Activated T-helper 2 cell treated with anti-CD3 and anti-CD28 coated beads, Interferon-gamma antibody, Interleukin-2, Interleukin-4, amounts not matched to agents 10 μg/mL and 5 μg/mL and 100 μg/mL, durations not matched to agents 14 hours and 24 hours and 36 hours (primary cell): Measurements from ENCODE around the gene EFCC1. TPM values are rescaled to one million over a fixed set of nuclear protein-coding genes. Genes with fewer than 3 reads are reported as not detected.
A peak's percentile ranks its signal among the peaks of the same experiment; 100 is the strongest.

ENCODE experiments used
- DNase-seq: peaks from one replicate; pipeline ENCODE4 v3.0.0; 2021; ENCODE audit warnings: low spot score
- H3K27ac Mint-ChIP-seq: one replicate; pipeline ENCODE4 v1.8.0; 2021; ENCODE audit warnings: mixed read lengths
- H3K27me3 Mint-ChIP-seq: one replicate; pipeline ENCODE4 v1.8.0; 2021; ENCODE audit warnings: low read depth, mixed read lengths
- H3K36me3 Mint-ChIP-seq: one replicate; pipeline ENCODE4 v1.8.0; 2021; ENCODE audit warnings: low read depth, mixed read lengths
- H3K4me1 Mint-ChIP-seq: one replicate; pipeline ENCODE4 v1.8.0; 2021; ENCODE audit warnings: low read depth, mixed read lengths
- H3K4me3 Mint-ChIP-seq: one replicate; pipeline ENCODE4 v1.8.0; 2021; ENCODE audit warnings: low read depth, mild to moderate bottlenecking, moderate library complexity, mixed read lengths
- H3K9me3 Mint-ChIP-seq: one replicate; pipeline ENCODE4 v1.8.0; 2021; ENCODE audit warnings: mixed read lengths
- intact Hi-C: fragments of 100-400 bp; cut with micrococcal nuclease; formaldehyde crosslinking; loops from one replicate; pipeline ENCODE4 v1.15.1; 2023
- total RNA-seq: library from RNA; stranded (reverse); gene quantifications from 2 replicates; pipeline ENCODE4 v1.2.3, GENCODE V29; 2022

EFCC1 gene
- total RNA-seq, 1 donor from 2014 or later, result 0.32 TPM

DNA sequence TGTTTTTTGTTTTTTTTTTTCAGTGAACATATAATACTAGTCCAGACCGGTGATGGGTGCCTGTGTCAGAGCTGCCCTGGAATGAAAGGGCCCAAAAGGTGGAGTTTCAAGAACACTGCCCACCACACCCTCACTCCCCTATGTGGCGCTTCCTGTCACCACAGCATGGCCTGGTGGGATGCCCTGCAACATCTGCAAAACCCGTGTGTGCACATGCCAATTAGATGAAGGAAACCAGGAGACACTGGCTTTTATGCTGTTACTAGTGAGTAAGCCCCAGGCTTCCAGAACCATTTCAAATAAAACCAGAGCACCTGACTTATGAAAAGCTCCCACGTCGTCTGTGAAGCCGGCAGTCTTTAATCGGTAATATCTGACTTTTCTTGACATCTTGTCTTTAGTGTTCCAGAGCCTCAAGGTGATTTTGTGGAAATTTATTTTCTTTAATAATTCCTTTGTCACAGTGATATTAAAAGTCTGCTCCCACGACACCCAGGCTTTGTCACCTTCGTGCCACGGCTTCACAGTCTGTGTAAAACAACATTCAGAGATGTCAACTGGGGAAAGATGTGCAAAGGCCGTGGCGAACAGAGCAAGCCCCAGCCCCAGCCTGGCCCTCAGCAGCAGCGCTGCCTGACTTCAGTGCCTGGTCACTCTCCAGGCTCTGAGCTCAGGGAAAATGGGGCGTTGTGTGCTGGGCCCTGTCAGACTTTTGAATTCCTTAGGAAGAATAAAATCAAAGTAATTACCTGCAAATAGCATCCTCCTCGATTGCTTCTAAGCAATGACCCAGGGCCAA, 13.6 kb upstream of the EFCC1 start:
- DNase-seq, result no peak
- no peak overlapping the region for H3K27ac Mint-ChIP-seq
- no peaks in the 10 kb centered on the region for H3K36me3 Mint-ChIP-seq
- no peaks in the 10 kb centered on the region for H3K27me3 Mint-ChIP-seq
- H3K4me3 Mint-ChIP-seq, result no peak overlapping the region
- no peaks in the 10 kb centered on the region for H3K9me3 Mint-ChIP-seq
- intact Hi-C loops, result no loop called here
- no peaks in the 10 kb centered on the region for H3K4me1 Mint-ChIP-seq

GRCh38 chr3:128988286-128988685, 12.8 kb upstream of the EFCC1 start:
- Mint-ChIP-seq H3K27ac (no peak overlapping the region), H3K9me3 (no peaks in the 10 kb centered on the region), H3K4me3 (no peak overlapping the region), H3K36me3 (no peaks in the 10 kb centered on the region), H3K4me1 (peaks cover under 1% of the 10 kb centered on the region), H3K27me3 (peaks cover under 1% of the 10 kb centered on the region)
- no peak for DNase-seq
- intact Hi-C loops, result no loop called here

DNA sequence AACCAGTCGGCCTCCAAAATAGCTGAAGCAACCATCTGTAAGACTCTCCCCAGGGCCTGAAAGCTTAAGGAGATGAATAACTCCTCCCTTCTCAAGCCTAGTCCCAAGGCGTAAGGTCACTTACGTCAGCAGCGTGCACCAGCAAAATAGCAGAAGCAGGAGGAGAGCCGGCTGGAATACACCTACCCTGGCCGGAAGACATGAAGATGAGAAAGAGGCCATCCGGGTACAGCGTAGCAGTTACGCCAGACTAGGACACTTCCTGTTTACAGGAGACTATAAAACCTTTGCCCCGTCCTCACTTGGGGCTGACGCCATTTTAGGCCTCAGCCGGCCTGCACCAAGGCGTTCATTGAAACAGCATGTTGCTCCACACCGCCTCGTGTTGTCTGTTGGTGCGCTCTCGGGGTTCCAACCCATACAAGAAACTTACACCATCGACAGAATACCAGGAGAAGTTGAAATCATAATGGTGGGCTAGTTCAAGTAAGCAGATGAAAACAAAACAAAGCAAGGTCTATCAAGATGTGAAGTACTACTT, 9.7 kb upstream of the EFCC1 start:
- intact Hi-C loops, result loop anchor here (10.0 kb wide), 1 partner anchor 507 kb away; no protein-coding TSS in a partner anchor
- H3K27ac Mint-ChIP-seq, result no peak overlapping the region
- no peak overlapping the region for H3K4me3 Mint-ChIP-seq
- no peaks in the 10 kb centered on the region for H3K36me3 Mint-ChIP-seq
- H3K4me1 Mint-ChIP-seq, result peaks cover 20% of the 10 kb centered on the region
- peaks cover 1% of the 10 kb centered on the region for H3K27me3 Mint-ChIP-seq
- DNase-seq, result no peak
- no peaks in the 10 kb centered on the region for H3K9me3 Mint-ChIP-seq

DNA sequence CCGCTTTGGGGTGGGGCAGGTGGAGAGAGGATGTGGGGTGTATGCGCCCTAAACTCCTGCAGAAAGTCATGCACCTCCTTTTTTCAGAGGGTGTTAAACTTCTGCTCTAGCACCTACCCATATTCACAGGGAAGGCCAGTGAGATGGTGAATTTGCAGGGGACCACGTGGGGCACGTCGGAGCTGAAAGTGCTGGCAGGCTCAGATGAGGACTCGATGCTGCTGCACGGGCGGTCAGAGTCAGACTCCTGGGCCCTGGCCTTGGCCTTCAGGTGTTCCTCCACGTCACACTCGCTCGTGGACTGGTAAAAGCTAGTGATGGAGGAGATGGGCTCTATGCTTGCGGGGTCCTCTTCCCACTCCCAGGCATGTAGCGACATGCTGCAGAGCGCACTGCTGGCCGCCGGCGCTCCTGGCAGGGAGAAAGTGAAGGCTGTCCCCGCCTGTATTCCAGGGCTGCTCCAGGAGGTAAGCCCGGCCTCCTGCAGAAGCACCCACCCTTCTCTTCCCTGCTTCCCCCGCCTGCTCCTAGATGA, 8.1 kb upstream of the EFCC1 start:
- no peaks in the 10 kb centered on the region for H3K36me3 Mint-ChIP-seq
- H3K27ac Mint-ChIP-seq, result no peak overlapping the region
- no peak for DNase-seq
- intact Hi-C loops, result loop anchor here (10.0 kb wide), 1 partner anchor 508 kb away; no protein-coding TSS in a partner anchor
- no peaks in the 10 kb centered on the region for H3K9me3 Mint-ChIP-seq
- H3K4me1 Mint-ChIP-seq, result peaks cover 20% of the 10 kb centered on the region
- H3K27me3 Mint-ChIP-seq, result peaks cover 7% of the 10 kb centered on the region
- no peak overlapping the region for H3K4me3 Mint-ChIP-seq

- Mint-ChIP-seq H3K27me3 (peaks cover 9% of the 10 kb centered on the region), H3K4me1 (peaks cover 20% of the 10 kb centered on the region), H3K27ac (no peak within 1 kb of the TSS), H3K36me3 (no peaks in the 10 kb centered on the region), H3K4me3 (peak within 1 kb of the TSS; percentile 63), H3K9me3 (no peaks in the 10 kb centered on the region)
- intact Hi-C loops, result loop anchor here (10.0 kb wide), 1 partner anchor 509 kb away; no protein-coding TSS in a partner anchor
- DNase-seq, result peak; percentile 90
These were observed 7.5 kb upstream of the EFCC1 start, which contains the start of gene CFAP92 for GRCh38 chr3:128993461-128994172. CFAP92 (minus strand) TSS chr3:128994076; CDS start chr3:128993304, 772 bp downstream.

DNA sequence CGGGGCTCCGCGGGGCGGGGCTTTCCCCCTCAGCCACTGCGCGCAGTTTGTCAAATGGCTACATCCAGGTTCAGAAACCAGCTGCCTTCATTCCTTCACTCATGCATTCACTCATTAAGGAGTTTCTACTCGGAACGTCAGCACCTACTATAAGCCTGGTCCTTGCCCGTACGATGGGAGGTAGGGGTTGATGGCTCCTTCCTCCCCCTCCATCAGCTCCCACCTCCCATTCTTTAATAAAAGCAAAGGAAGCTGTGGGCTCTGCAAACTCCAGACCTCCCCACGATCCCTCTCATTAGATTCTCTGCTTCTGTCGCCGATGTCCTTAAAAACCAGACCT, 7.0 kb upstream of the EFCC1 start:
- Mint-ChIP-seq H3K27ac (no peak overlapping the region), H3K4me3 (peak overlapping the region; percentile 63), H3K27me3 (peaks cover 14% of the 10 kb centered on the region), H3K4me1 (peaks cover 20% of the 10 kb centered on the region), H3K9me3 (no peaks in the 10 kb centered on the region), H3K36me3 (no peaks in the 10 kb centered on the region)
- intact Hi-C loops, result loop anchor here (10.0 kb wide), 1 partner anchor 509 kb away; no protein-coding TSS in a partner anchor
- no peak for DNase-seq

- H3K27ac Mint-ChIP-seq, result no peak overlapping the region
- H3K4me1 Mint-ChIP-seq, result peaks cover 20% of the 10 kb centered on the region
- H3K36me3 Mint-ChIP-seq, result no peaks in the 10 kb centered on the region
- no peak for DNase-seq
- H3K27me3 Mint-ChIP-seq, result peaks cover 19% of the 10 kb centered on the region
- H3K4me3 Mint-ChIP-seq, result peak overlapping the region; percentile 63
- H3K9me3 Mint-ChIP-seq, result no peaks in the 10 kb centered on the region
- intact Hi-C loops, result loop anchor here (10.0 kb wide), 1 partner anchor 510 kb away; no protein-coding TSS in a partner anchor
These were observed 6.2 kb upstream of the EFCC1 start for GRCh38 chr3:128994581-128995546.

GRCh38 chr3:128995737-128996136, 5.4 kb upstream of the EFCC1 start:
- H3K9me3 Mint-ChIP-seq, result no peaks in the 10 kb centered on the region
- intact Hi-C loops, result loop anchor here (10.0 kb wide), 1 partner anchor 511 kb away; no protein-coding TSS in a partner anchor
- H3K27ac Mint-ChIP-seq, result no peak overlapping the region
- no peak for DNase-seq
- H3K4me3 Mint-ChIP-seq, result no peak overlapping the region
- H3K36me3 Mint-ChIP-seq, result no peaks in the 10 kb centered on the region
- peaks cover 20% of the 10 kb centered on the region for H3K4me1 Mint-ChIP-seq
- H3K27me3 Mint-ChIP-seq, result peaks cover 28% of the 10 kb centered on the region

DNA sequence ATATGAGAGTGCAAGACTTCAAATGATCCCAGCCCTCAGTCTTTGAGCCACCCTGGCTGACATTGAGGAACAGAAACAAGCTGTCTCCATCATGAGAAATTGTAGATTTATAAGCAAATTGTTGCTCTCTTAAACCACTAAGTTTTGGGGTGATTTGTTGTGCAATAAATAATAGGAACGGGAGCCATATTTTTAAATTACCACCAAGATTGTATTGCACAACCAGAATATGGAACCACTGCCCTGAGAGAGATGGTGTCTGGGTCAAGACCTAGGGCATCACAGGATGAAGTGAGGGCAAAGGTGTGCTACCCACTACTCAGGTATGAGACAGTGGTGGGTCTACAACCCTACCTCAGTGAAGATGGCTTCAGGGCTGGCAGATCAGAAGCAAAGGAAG, 4.9 kb upstream of the EFCC1 start:
- Mint-ChIP-seq H3K4me3 (no peak overlapping the region), H3K4me1 (peaks cover 20% of the 10 kb centered on the region), H3K27ac (no peak overlapping the region), H3K9me3 (no peaks in the 10 kb centered on the region), H3K27me3 (peaks cover 30% of the 10 kb centered on the region), H3K36me3 (no peaks in the 10 kb centered on the region)
- DNase-seq, result no peak
- intact Hi-C loops, result loop anchor here (10.0 kb wide), 1 partner anchor 511 kb away; no protein-coding TSS in a partner anchor

DNA sequence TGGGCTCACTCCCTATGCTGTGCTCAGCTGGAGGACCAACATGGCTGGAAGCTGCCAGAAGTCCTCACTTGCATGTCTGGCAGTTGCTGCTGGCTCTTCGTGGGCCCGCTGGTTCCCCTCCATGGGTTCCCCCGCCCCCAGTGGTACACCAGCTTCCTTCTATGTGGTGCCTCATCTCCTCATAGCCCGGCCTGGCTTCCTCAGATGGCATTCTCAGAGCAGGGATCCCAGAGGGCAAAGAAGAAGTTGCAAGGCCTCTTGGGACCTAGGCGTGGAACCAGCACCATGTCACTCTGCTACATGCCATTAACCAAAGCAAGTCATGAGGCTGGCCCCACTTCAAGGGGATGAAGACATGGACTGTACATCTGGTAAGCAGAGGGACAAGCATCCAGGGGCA, 4.4 kb upstream of the EFCC1 start:
- intact Hi-C loops, result loop anchor here (10.0 kb wide), 1 partner anchor 512 kb away; no protein-coding TSS in a partner anchor
- no peaks in the 10 kb centered on the region for H3K9me3 Mint-ChIP-seq
- no peaks in the 10 kb centered on the region for H3K36me3 Mint-ChIP-seq
- H3K4me1 Mint-ChIP-seq, result peaks cover 20% of the 10 kb centered on the region
- no peak for DNase-seq
- H3K4me3 Mint-ChIP-seq, result no peak overlapping the region
- H3K27me3 Mint-ChIP-seq, result peaks cover 30% of the 10 kb centered on the region
- H3K27ac Mint-ChIP-seq, result no peak overlapping the region

DNA sequence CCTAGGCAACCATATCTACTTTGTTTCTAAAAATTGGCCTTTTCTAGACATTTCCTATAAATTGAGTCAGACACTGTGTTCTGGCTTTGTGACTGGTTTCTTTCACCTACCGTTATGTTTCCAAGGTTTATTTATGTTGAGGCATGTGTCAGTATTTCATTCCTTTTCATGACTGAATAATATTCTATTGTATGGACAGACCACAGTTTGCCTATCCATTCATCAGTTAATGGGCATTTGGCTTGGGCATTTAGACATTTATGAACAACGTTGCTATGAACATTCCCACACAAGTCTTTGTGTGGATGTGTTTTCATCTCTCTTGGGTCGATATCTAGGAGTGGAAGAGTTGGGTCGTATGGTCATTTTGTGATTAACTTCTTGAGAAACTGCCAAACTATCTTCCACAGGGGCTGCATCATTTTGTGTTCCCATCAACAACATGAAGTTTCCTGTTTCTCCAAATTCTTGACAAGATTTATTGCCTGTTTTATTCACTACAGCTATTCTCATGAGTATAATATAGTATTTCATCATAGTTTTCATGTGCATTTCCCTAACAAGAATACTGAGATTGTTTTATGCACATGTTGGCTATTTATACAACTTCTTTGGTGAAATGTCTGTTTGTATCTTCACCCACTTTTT, 3.5 kb upstream of the EFCC1 start:
- intact Hi-C loops, result loop anchor here (10.0 kb wide), 1 partner anchor 513 kb away; no protein-coding TSS in a partner anchor
- Mint-ChIP-seq H3K36me3 (no peaks in the 10 kb centered on the region), H3K4me1 (peaks cover 25% of the 10 kb centered on the region), H3K27ac (no peak overlapping the region), H3K27me3 (peaks cover 36% of the 10 kb centered on the region), H3K9me3 (no peaks in the 10 kb centered on the region), H3K4me3 (no peak overlapping the region)
- no peak for DNase-seq
